GM12801 (cell line): ENCODE measurements around the gene ALOXE3.

Experiments
- TF ChIP-seq, protein P1 (sequence below): IDR thresholded peaks from one replicate; pipeline ENCODE4 v1.5.1; 2011; ENCODE audit warnings: control low read depth; ENCODE audit not compliant: insufficient read length; ENCODE audit errors: extremely low read depth

ALOXE3 gene

GRCh38 chr17:8148560-8148959, 30.2 kb upstream of the ALOXE3 start:
- TF ChIP-seq, protein P1, sequence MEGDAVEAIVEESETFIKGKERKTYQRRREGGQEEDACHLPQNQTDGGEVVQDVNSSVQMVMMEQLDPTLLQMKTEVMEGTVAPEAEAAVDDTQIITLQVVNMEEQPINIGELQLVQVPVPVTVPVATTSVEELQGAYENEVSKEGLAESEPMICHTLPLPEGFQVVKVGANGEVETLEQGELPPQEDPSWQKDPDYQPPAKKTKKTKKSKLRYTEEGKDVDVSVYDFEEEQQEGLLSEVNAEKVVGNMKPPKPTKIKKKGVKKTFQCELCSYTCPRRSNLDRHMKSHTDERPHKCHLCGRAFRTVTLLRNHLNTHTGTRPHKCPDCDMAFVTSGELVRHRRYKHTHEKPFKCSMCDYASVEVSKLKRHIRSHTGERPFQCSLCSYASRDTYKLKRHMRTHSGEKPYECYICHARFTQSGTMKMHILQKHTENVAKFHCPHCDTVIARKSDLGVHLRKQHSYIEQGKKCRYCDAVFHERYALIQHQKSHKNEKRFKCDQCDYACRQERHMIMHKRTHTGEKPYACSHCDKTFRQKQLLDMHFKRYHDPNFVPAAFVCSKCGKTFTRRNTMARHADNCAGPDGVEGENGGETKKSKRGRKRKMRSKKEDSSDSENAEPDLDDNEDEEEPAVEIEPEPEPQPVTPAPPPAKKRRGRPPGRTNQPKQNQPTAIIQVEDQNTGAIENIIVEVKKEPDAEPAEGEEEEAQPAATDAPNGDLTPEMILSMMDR: no peak

- TF ChIP-seq, protein P1: no peak
Measured at GRCh38 chr17:8147805-8148404, 29.6 kb upstream of the ALOXE3 start.

GRCh38 chr17:8147141-8147804, 29.0 kb upstream of the ALOXE3 start:
- TF ChIP-seq, protein P1: no peak

GRCh38 chr17:8146381-8147140, 28.2 kb upstream of the ALOXE3 start:
- TF ChIP-seq, protein P1: no peak

DNA sequence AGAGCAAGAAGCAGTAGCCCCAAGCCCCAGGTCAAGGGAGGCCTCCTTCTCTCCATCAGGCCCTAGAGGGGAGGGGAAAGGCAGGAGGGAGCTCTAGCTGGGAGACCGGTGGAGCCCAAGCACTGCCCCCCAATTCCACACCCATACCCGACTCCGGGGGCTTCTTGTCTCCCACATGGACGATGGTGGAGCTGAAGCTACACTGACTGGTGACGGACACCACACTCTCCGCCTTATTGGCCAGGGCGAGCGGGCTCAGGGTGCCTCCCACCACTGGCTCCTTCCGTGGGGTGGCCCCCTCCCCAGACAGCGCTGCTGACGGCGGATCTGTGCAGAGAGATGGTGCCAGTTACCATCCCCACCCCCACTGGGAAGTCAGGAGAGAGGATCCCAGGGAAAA, 27.5 kb upstream of the ALOXE3 start:
- TF ChIP-seq, protein P1: no peak

DNA sequence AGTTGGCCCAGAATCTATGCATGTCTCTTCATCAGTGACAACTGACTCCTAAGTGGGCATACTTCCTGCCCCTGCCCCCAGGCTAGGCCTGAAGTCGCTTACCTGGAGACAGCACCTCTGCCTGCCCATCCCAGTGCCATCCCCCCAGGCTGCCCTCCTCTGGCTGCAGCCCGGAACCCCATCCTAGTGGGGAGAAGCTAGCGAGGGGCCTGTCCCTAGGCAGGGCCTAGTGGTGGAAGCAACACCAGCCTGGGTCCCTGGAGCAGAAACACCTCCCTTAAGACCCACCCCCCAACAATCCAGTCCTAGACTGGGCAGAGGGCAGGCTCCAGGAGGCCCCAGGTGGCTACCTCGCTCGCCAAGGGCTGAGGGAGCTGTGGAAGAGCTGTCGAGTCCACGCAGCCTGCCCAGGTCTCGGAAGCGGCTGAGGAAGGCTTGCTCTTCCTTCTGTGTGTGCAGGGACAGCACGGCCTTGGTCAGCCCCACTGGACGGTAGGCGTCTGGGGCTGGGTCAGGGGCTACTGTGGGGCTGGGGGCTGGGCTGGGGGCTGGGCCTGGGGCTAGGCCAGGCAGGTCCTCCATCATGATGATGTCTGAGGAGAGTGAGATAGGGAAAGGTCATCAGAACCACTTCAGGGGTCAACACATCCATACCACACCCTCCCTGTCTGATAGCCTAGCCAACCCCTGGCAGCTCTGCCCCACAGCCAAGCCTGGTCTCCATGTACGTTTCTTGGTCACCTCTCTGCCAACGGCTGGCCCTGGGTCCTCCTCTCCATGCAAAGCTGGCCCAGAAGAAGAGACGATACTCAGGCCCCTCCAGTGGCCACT, 26.3 kb upstream of the ALOXE3 start:
- TF ChIP-seq, protein P1: no peak
